ENCODE results near the gene SCN7A. TPM values are rescaled to one million over a fixed set of nuclear protein-coding genes. Genes with fewer than 3 reads are reported as not detected.
A peak's percentile ranks its signal among the peaks of the same experiment; 100 is the strongest.
"Not testable (repeated sequence)": the region's sequence is repeated elsewhere in the genome, so short reads cannot be mapped to it uniquely, and the experiment has no call there.

The SCN7A gene
- polyA plus RNA-seq, 1 donor: 46.2 TPM

- no peak for DNase-seq
These were observed 42.6 kb downstream of the SCN7A start for GRCh38 chr2:166451468-166451867.

- DNase-seq: no peak
These were observed 44.6 kb downstream of the SCN7A start for GRCh38 chr2:166449439-166449838.

- DNase-seq: no peak
These were observed 45.9 kb downstream of the SCN7A start for GRCh38 chr2:166448106-166448505.

GRCh38 chr2:166444306-166444705 is 49.7 kb downstream of the SCN7A start:
- peak; percentile 8 for DNase-seq

GRCh38 chr2:166440313-166440712 is 53.7 kb downstream of the SCN7A start:
- DNase-seq: no peak

GRCh38 chr2:166439078-166439477 is 55.0 kb downstream of the SCN7A start:
- DNase-seq: no peak

GRCh38 chr2:166436976-166437375 is 57.1 kb downstream of the SCN7A start:
- DNase-seq: no peak

GRCh38 chr2:166436189-166436588 is 57.9 kb downstream of the SCN7A start:
- no peak for DNase-seq

GRCh38 chr2:166434491-166434890 is 59.6 kb downstream of the SCN7A start:
- DNase-seq: no peak

- no peak for DNase-seq
These were observed 60.6 kb downstream of the SCN7A start for GRCh38 chr2:166433457-166433856.

- no peak for DNase-seq
These were observed 61.7 kb downstream of the SCN7A start for GRCh38 chr2:166432331-166432730.

GRCh38 chr2:166424841-166425240 is 69.2 kb downstream of the SCN7A start:
- no peak for DNase-seq

GRCh38 chr2:166419616-166419934 is 74.5 kb downstream of the SCN7A start:
- no peak for DNase-seq

GRCh38 chr2:166418853-166419615 is 75.0 kb downstream of the SCN7A start:
- no peak for DNase-seq

- peak; percentile 13 for DNase-seq
These were observed 76.4 kb downstream of the SCN7A start for GRCh38 chr2:166417669-166418068.

- no peak for DNase-seq
These were observed 80.8 kb downstream of the SCN7A start for GRCh38 chr2:166413255-166413654.

GRCh38 chr2:166411473-166412230 is 82.4 kb downstream of the SCN7A start:
- DNase-seq: no peak

GRCh38 chr2:166410828-166411472 is 83.1 kb downstream of the SCN7A start:
- DNase-seq: no peak

GRCh38 chr2:166407746-166408145 is 86.3 kb downstream of the SCN7A start:
- not testable (repeated sequence) for DNase-seq

GRCh38 chr2:166406374-166406773 is 87.7 kb downstream of the SCN7A start:
- no peak for DNase-seq

- DNase-seq: no peak
These were observed 88.5 kb downstream of the SCN7A start for GRCh38 chr2:166405569-166405926.

- no peak for DNase-seq
These were observed 89.0 kb downstream of the SCN7A start for GRCh38 chr2:166404831-166405568.

- no peak for DNase-seq
These were observed 99.8 kb downstream of the SCN7A start for GRCh38 chr2:166394245-166394644.
